Bronchial epithelial cell (primary cell): ENCODE results near the gene APCDD1L. TPM values are rescaled to one million over a fixed set of nuclear protein-coding genes. Genes with fewer than 3 reads are reported as not detected.
A peak's percentile ranks its signal among the peaks of the same experiment; 100 is the strongest.
"Not testable (repeated sequence)": the region's sequence is repeated elsewhere in the genome, so short reads cannot be mapped to it uniquely, and the experiment has no call there.

Source experiments
- DNase-seq: peaks from one replicate; pipeline ENCODE4 v3.0.0-alpha.2; 2010; ENCODE audit warnings: low read depth
- FAIRE-seq: peaks from 2 replicates; lab custom pipeline; 2011; peaks lifted over from hg19 to GRCh38; lab: Jason Lieb, UNC
- H3K27me3 ChIP-seq: 2 replicates; pipeline ENCODE4 v1.5.1; 2011; ENCODE audit warnings: low read length; ENCODE audit not compliant: control insufficient read depth, insufficient read depth
- H3K36me3 ChIP-seq: 2 replicates; pipeline ENCODE4 v1.5.1; 2011; ENCODE audit warnings: low read length; ENCODE audit not compliant: control insufficient read depth, insufficient read depth
- H3K4me3 ChIP-seq: 2 replicates; pipeline ENCODE4 v1.5.1; 2011; ENCODE audit warnings: mild to moderate bottlenecking, low read depth, low read length, control low read depth
- CTCF ChIP-seq: IDR thresholded peaks from 2 replicates; pipeline ENCODE4 v1.5.1; 2011; ENCODE audit warnings: mild to moderate bottlenecking, moderate library complexity, low read length, control low read depth, inconsistent platforms; ENCODE audit not compliant: insufficient read depth, severe bottlenecking
- total RNA-seq: library from RNA; depleted of rRNA; stranded (reverse); fragments of >200 nt; gene quantifications from 2 replicates; pipeline ENCODE4 v1.2.1, GENCODE V29; 2014

The APCDD1L gene
- total RNA-seq, 1 donor from 2014 or later, result under 0.01 TPM

DNA sequence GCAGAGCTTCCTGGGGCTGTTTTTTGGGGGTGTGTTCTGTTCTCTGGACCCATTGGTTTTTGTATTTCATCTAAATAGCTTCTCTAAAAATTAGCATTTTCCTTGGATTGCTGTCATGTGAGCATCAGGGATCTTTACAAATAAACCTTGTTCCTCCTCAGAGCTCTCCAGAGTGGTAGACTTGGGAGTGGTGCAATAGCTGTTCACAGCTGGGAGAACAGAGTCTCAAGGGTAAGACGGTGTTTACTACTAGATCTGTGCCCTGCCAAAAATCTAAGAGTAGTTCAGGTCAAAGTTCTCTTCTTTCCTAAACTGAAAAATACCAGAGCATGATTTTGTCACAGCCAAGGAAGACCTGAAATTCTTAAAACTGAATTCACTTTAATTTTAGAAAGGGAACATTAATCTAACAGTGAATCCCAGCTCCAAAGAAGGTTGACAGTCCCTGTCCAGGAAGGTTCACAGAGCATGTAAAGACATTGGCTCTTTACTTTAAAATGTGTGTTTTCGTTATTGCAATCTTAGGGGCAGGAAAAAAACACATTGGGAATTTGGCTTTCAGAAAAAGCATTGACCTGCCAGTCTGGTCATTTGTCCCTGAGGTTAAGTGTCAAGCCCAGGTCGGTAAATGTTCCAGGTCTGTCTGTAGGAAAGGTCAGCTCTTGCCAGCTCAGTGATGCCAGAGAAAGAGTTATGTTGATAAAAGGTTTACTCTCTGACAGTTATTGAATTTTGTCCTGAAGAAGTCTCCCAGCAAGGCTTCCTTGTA is 82.8 kb downstream of the APCDD1L start:
- no peak overlapping the region for H3K4me3 ChIP-seq
- no peaks in the 10 kb centered on the region for H3K27me3 ChIP-seq
- DNase-seq (no peak), FAIRE-seq (no peak)
- TF ChIP-seq CTCF, result no peak
- H3K36me3 ChIP-seq, result peaks cover 4% of the 10 kb centered on the region

DNA sequence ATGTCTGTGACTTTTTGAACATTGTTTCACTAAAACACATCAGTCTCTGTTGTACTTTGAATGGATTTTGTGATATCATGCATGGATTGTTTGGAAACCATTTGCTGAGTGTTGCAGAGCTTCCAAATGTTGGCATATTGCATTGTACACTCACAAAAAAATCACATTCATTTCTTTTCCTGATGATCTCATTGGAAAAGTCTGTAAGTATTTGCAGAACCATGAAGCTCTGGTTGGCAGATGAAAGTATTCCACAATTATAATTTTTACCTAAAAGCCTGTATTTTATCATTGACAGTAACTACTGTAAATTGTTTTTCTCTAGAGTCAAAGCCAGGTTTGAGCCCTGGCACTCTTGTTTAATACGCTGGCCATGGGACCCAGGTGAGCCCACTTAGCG is 84.1 kb downstream of the APCDD1L start:
- H3K36me3 ChIP-seq, result peaks cover 4% of the 10 kb centered on the region
- DNase-seq (no peak), FAIRE-seq (no peak)
- no peaks in the 10 kb centered on the region for H3K27me3 ChIP-seq
- no peak overlapping the region for H3K4me3 ChIP-seq
- TF ChIP-seq CTCF, result no peak

DNA sequence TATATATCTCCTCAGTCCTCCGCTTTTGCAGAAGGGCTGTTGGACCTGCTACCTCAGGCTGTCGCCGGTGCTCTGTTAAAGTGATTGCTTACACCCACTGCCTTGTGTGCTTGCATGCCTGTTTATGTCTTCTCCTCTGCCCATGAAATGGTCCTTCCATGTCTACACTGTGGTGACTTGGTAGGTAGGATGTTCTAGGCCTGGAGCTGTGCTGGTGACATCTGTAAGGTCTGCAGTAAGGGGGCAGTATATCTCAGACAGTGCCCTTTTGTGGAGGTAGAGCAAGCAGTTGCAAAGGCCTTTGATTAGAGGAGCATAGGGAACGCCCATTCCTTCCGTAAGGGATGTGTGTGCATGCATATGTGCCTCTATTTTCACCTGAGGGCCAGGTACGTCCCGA is 85.9 kb downstream of the APCDD1L start:
- Histone ChIP-seq H3K27me3 (no peaks in the 10 kb centered on the region), H3K4me3 (no peak overlapping the region), H3K36me3 (peaks cover 2% of the 10 kb centered on the region)
- no peak for TF ChIP-seq CTCF
- no peak for DNase-seq
- FAIRE-seq, result no peak

- DNase-seq (no peak), FAIRE-seq (no peak)
- no peaks in the 10 kb centered on the region for H3K27me3 ChIP-seq
- peaks cover 4% of the 10 kb centered on the region for H3K36me3 ChIP-seq
- no peak overlapping the region for H3K4me3 ChIP-seq
- no peak for TF ChIP-seq CTCF
Measured at GRCh38 chr20:58428364-58428763, 86.8 kb downstream of the APCDD1L start.

- not testable (repeated sequence) for H3K27me3 ChIP-seq, H3K36me3 ChIP-seq, H3K4me3 ChIP-seq, DNase-seq
- peak; percentile 91 for FAIRE-seq
Measured at GRCh38 chr20:58427571-58427970, 87.6 kb downstream of the APCDD1L start.

GRCh38 chr20:58424218-58424969 is 90.8 kb downstream of the APCDD1L start:
- no peaks in the 10 kb centered on the region for H3K27me3 ChIP-seq
- H3K4me3 ChIP-seq, result no peak overlapping the region
- FAIRE-seq (no peak), DNase-seq (no peak)
- no peak for TF ChIP-seq CTCF
- peaks cover 2% of the 10 kb centered on the region for H3K36me3 ChIP-seq
